ENCODE measurements around the gene KCNIP4. TPM values are rescaled to one million over a fixed set of nuclear protein-coding genes. Genes with fewer than 3 reads are reported as not detected.

KCNIP4 gene
- total and polyA plus RNA-seq, 9 of the 15 experiments (the other 6 are each of a cell fraction or from before 2014, with no cell fraction given) = 0.25 to 0.41 TPM; not detected in 7

DNA sequence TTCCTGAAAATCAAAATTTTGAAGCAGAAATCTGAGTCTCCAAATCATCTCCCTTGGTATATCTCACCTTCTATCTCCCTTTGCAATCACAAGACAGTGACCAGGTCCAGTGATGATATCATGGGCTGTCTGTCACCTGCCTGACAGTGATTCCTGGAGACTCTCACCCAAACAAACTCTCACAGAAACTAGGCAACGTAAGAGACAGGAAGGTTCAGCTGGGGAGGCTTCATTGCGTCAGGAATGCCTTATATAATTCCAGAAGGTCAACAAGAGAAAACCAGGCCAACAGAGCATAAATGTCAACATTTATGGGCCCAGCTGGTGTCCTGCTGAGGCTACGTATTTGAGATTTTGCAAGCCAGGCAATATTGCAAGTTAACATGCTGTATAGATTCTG lies 412.7 kb downstream of the KCNIP4 start (continued):
- no peak for TF ChIP-seq MEF2A (IDR thresholded peaks at IDR 0.05; ENCODE audit: control insufficient read depth, low read depth, low read length)
- no peak for TF ChIP-seq ZKSCAN8 (CRISPR knock-in tag; IDR thresholded peaks at IDR 0.05)
- TF ChIP-seq ZNF143 (CRISPR knock-in tag; IDR thresholded peaks at IDR 0.05) = no peak
- no peak for TF ChIP-seq ZNF717 (CRISPR knock-in tag; IDR thresholded peaks at IDR 0.05)

DNA sequence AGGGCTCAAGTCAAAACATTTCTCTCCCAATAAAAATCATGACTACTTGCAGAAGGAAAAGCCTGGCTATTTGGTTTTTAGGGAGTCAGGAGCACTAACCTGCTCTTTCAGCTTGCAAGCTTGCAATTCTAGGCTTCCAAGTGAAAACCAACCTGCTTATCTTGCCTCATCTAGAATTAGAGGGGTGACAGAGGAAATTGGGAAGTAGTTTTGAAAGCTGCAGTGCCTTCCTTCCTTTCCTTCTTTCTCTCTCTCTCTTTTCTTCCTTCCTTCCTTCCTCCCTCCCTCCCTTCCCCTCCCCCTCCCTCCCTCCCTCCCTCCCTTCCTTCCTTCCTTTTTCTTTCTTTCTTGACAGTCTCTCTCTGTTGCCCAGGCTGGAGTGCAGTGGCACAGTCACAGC lies 417.5 kb downstream of the KCNIP4 start:
- Histone ChIP-seq H3K27ac (ENCODE audit: extremely low read depth, low read depth, low read length) (no peak overlapping the region), H4K20me1 (replicated peaks; ENCODE audit: control insufficient read depth, insufficient read depth, low read length) (no peaks in the 10 kb centered on the region), H3K4me3 (no peak overlapping the region), H3K4me2 (ENCODE audit: insufficient read depth, low read length) (no peak overlapping the region), H3K4me1 (replicated peaks in 1 of 2; ENCODE audit: control insufficient read depth in 2 of 2, insufficient read depth in 2 of 2, low read length in 2 of 2) (no peaks in the 10 kb centered on the region), H3K27me3 (ENCODE audit: control insufficient read depth in 2 of 2, insufficient read depth in 2 of 2, low read length in 2 of 2) (no peaks in the 10 kb centered on the region), H3K79me2 (ENCODE audit: control insufficient read depth, insufficient read depth, low read length) (no peaks in the 10 kb centered on the region), H3K9me1 (ENCODE audit: control insufficient read depth, insufficient read depth, low read length) (no peaks in the 10 kb centered on the region), H3K36me3 (ENCODE audit: control insufficient read depth, insufficient read depth, low read length) (no peaks in the 10 kb centered on the region), H3K9me3 (replicated peaks; ENCODE audit: control insufficient read depth, insufficient read depth, low read depth, low read length) (no peaks in the 10 kb centered on the region), H3K9ac (ENCODE audit: insufficient read depth in 1 of 2, low read depth in 2 of 2, low read length in 2 of 2) (no peak overlapping the region), H2AFZ (ENCODE audit: low read depth, low read length) (no peak overlapping the region)
- FAIRE-seq (no peak), ATAC-seq (no peak), DNase-seq (ENCODE audit: extremely low read depth in 1 of 4, low spot score in 3 of 4) (no peak)
- POLR2A ChIA-PET = interaction anchor here (0.6 kb wide), 1 partner anchor 29 kb away, joined by 3 read pairs; no protein-coding TSS in a partner anchor
- intact Hi-C loops (cut with micrococcal nuclease) (no loop called here), in situ Hi-C loops (cut with MboI) (no loop called here)
- TF ChIP-seq KAT8 (IDR thresholded peaks at IDR 0.05; ENCODE audit: low read depth) (no peak), NFXL1 (CRISPR knock-in tag; IDR thresholded peaks at IDR 0.05) (no peak), NR3C1 (CRISPR knock-in tag; IDR thresholded peaks at IDR 0.05) (no peak), NCOA2 (IDR thresholded peaks at IDR 0.05; ENCODE audit: partially characterized antibody in 2 of 2) (no peak), ZNF766 (CRISPR knock-in tag; conservative IDR thresholded peaks at IDR 0.05) (no peak), ZBTB8A (IDR thresholded peaks at IDR 0.05; ENCODE audit: partially characterized antibody) (no peak), POLR2H (tag; IDR thresholded peaks at IDR 0.05; ENCODE audit: low read depth) (no peak), NFE2L1 (tag; IDR thresholded peaks at IDR 0.05; ENCODE audit: borderline replicate concordance, low read depth) (no peak), ZNF316 (IDR thresholded peaks at IDR 0.05) (no peak), ZKSCAN3 (CRISPR knock-in tag; IDR thresholded peaks at IDR 0.05) (no peak), CCAR2 (IDR thresholded peaks at IDR 0.05; ENCODE audit: low read depth, low read length) (no peak), THRAP3 (IDR thresholded peaks at IDR 0.05; ENCODE audit: borderline replicate concordance) (no peak), BCOR (IDR thresholded peaks at IDR 0.05) (no peak), U2AF1 (optimal IDR thresholded peaks at IDR 0.05; ENCODE audit: low read depth, low read length) (no peak)
- TF ChIP-seq, protein P1, sequence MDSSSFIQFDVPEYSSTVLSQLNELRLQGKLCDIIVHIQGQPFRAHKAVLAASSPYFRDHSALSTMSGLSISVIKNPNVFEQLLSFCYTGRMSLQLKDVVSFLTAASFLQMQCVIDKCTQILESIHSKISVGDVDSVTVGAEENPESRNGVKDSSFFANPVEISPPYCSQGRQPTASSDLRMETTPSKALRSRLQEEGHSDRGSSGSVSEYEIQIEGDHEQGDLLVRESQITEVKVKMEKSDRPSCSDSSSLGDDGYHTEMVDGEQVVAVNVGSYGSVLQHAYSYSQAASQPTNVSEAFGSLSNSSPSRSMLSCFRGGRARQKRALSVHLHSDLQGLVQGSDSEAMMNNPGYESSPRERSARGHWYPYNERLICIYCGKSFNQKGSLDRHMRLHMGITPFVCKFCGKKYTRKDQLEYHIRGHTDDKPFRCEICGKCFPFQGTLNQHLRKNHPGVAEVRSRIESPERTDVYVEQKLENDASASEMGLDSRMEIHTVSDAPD (CRISPR knock-in tag; IDR thresholded peaks at IDR 0.05) = no peak
- no TSS peak for BruUV-seq (replicated peaks)
- CTCF ChIA-PET (ENCODE audit: low intra/inter-chr PET ratio) = no interaction called here
